GM12891 (cell line): ENCODE measurements around the gene PIK3R1.

Source experiments
- DNase-seq: peaks from one replicate; pipeline ENCODE4 v3.0.0; 2011; ENCODE audit warnings: low spot score; ENCODE audit not compliant: insufficient read length
- FAIRE-seq: peaks from 2 replicates; lab custom pipeline; 2011; peaks lifted over from hg19 to GRCh38; lab: Jason Lieb, UNC
- PAX5 ChIP-seq: IDR thresholded peaks from 2 replicates; pipeline ENCODE4 v1.6.1; 2011; ENCODE audit warnings: low read length, moderate library complexity, mild to moderate bottlenecking; ENCODE audit not compliant: insufficient read depth, severe bottlenecking
- POLR2A ChIP-seq: IDR thresholded peaks from 2 replicates; pipeline ENCODE4 v1.6.1; 2011; ENCODE audit warnings: low read depth, low read length, control low read depth
- POLR2AphosphoS5 ChIP-seq: IDR thresholded peaks from 2 replicates; pipeline ENCODE4 v1.6.1; 2011; ENCODE audit warnings: low read depth, low read length, control low read depth
- POU2F2 ChIP-seq: IDR thresholded peaks from 2 replicates; pipeline ENCODE4 v1.6.1; 2011; ENCODE audit warnings: low read depth, mild to moderate bottlenecking, control low read depth, low read length, moderate library complexity
- SPI1 ChIP-seq: IDR thresholded peaks from 2 replicates; pipeline ENCODE4 v1.6.1; 2011; ENCODE audit warnings: low read depth, low read length, control low read depth
- TAF1 ChIP-seq: IDR thresholded peaks from 2 replicates; pipeline ENCODE4 v1.6.1; 2011; ENCODE audit warnings: low read depth, low read length, control low read depth

The PIK3R1 gene

DNA sequence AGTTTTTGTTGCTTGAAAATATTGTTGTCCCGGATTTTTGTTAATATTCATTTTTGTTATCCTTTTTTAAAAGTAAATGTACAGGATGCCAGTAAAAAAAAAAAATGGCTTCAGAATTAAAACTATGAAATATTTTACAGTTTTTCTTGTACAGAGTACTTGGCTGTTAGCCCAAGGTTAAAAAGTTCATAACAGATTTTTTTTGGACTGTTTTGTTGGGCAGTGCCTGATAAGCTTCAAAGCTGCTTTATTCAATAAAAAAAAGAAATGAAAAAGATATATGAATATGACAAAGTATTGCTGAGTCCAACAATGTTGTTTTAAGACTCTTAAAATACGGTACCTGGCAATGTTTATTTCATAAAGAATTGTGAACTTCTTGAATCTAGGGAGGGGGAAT lies 82.9 kb downstream of the PIK3R1 start:
- TF ChIP-seq POU2F2 (no peak), POLR2AphosphoS5 (no peak), PAX5 (no peak), TAF1 (no peak), POLR2A (no peak), SPI1 (no peak)
- FAIRE-seq, result no peak

DNA sequence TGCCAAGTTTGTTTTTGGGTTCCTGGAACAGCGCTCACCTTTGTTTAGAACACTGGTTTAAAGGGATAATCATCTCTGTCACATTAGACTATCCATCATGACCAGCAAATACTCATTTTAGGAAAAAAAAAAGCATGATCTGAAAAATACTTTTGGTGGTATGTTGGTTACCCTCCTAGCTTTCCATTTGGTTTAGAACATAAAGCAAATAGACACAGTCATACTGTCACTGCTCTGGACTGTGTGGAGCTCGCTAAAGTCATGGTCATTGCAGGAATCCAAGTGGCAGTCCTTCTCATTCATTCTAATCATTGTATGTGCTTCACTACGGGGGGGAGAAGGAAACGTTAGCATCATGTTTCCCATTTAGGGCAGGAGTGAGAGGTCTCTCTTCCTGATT lies 83.5 kb downstream of the PIK3R1 start:
- no peak for FAIRE-seq
- no peak for DNase-seq
- TF ChIP-seq POU2F2, result no peak

More for the DNA sequence above, 82.9 kb downstream of the PIK3R1 start:
- DNase-seq, result no peak

GRCh38 chr5:68299575-68299974 lies 84.0 kb downstream of the PIK3R1 start:
- TF ChIP-seq POLR2A (no peak), PAX5 (no peak)
- FAIRE-seq (no peak), DNase-seq (no peak)

DNA sequence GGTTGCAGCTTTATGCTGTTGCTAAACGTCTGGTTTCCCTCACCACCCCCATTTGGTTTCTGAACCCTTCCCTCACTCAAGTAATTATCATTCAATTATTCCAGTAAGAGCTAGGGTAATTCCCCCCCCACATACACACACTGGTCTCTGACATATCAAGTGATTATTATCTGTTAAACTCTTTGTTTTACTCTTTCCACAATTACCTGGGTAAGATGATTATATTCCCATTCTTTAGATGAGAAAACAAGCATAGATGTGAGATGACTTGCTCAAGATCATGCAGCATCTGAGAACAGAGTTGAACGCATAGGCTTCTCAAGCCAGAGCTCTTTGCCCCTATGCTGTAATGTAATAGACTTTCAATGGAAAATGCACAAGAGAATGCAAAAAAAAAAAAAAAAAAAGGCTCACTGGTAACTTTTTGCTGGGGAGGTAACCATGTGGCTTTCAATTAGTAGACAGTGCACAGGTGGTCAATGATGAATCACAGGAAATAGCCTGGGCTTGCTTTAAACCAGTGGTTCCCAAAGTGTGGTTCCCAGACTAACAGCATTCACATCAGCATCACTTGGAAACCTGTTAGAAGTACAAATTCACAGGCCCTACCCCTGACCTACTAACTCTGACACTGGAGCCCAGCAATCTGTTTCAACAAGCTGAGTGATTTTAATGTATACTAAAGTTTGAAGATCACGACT lies 87.6 kb downstream of the PIK3R1 start:
- FAIRE-seq (no peak), DNase-seq (no peak)
- no peak for TF ChIP-seq SPI1
- no peak for TF ChIP-seq POLR2A
- TF ChIP-seq TAF1, result no peak
- TF ChIP-seq POLR2AphosphoS5, result no peak
- no peak for TF ChIP-seq POU2F2
- no peak for TF ChIP-seq PAX5

DNA sequence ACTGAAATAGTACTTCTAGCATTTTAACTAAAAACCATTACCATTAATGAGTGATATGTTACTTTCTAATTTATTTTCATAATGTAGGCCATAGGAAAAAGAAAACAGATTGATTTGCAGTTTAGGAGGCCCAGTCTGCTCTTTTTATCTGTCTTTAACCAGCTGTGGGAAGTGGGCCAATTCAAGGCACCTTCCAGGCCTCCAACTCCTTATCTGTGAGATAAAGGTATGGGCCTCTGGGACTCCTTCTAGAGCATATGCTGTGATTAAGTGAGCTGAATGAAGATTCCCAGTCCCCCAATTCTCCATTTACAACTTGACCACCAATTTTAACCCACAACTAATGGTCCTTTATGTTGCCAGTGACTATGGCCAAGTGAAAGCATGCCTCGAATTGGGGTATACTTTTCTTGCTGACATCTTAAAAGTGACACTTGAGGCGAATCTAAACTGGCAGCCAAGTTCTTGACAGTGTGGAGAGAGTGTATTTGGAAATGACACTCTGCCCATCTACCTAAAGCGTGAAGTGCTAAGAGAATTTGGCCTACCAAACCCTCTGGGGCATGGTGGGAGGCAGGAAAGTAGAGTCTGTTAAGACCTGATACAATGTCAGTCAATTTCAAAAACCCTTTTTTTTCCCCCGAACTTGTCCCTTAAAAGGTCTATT lies 88.3 kb downstream of the PIK3R1 start:
- TF ChIP-seq PAX5, result no peak
- TF ChIP-seq POLR2AphosphoS5, result no peak
- no peak for TF ChIP-seq POU2F2
- DNase-seq (no peak), FAIRE-seq (no peak)

GRCh38 chr5:68304421-68305052 lies 89.0 kb downstream of the PIK3R1 start:
- FAIRE-seq, result no peak
- TF ChIP-seq PAX5 (no peak), POLR2A (no peak), SPI1 (no peak), POLR2AphosphoS5 (no peak), POU2F2 (no peak), TAF1 (no peak)
- DNase-seq, result no peak

GRCh38 chr5:68305223-68305870 lies 89.8 kb downstream of the PIK3R1 start:
- FAIRE-seq (no peak), DNase-seq (no peak)
- no peak for TF ChIP-seq POLR2AphosphoS5
- no peak for TF ChIP-seq TAF1
- no peak for TF ChIP-seq POLR2A
- TF ChIP-seq SPI1, result no peak
- TF ChIP-seq POU2F2, result no peak
- TF ChIP-seq PAX5, result no peak

GRCh38 chr5:68306361-68307014 lies 90.9 kb downstream of the PIK3R1 start:
- no peak for FAIRE-seq
- no peak for TF ChIP-seq POU2F2
- TF ChIP-seq SPI1, result no peak
- TF ChIP-seq PAX5, result no peak
- no peak for TF ChIP-seq POLR2AphosphoS5
- no peak for TF ChIP-seq POLR2A
- TF ChIP-seq TAF1, result no peak
- no peak for DNase-seq

GRCh38 chr5:68313336-68313735 lies 97.8 kb downstream of the PIK3R1 start:
- FAIRE-seq (no peak), DNase-seq (no peak)
- TF ChIP-seq POU2F2 (no peak), TAF1 (no peak), POLR2AphosphoS5 (no peak), PAX5 (no peak), POLR2A (no peak), SPI1 (no peak)

DNA sequence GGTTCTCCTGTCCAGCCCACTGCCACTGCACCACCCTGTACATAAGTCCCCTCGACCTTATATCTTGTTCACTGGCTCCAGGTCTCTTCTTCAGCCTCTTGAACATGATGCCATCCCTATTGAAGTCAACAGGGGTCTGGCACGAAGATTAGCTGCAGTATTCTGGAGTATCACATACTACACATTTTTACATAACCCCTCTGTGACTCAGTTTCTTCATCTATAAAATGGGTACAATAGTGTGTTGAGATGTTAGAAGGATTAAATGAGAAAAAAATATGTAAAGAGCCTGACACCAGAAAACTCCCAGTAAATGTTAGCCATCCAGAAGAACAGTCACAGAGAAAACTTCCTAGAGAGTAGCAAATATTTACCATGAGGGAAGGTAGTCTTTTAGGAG lies 98.9 kb downstream of the PIK3R1 start:
- no peak for TF ChIP-seq SPI1
- no peak for TF ChIP-seq TAF1
- no peak for TF ChIP-seq POLR2AphosphoS5
- TF ChIP-seq POU2F2, result no peak
- TF ChIP-seq POLR2A, result no peak
- FAIRE-seq (no peak), DNase-seq (no peak)
